Glutamatergic neuron (in vitro differentiated cells): ENCODE measurements around the gene STAM. TPM values are rescaled to one million over a fixed set of nuclear protein-coding genes. Genes with fewer than 3 reads are reported as not detected.

ENCODE experiments used
- DNase-seq: peaks from one replicate; pipeline ENCODE4 v3.0.0; 2022
- H3K27ac Mint-ChIP-seq: one replicate; pipeline ENCODE4 v1.8.0; 2020; ENCODE audit warnings: mild to moderate bottlenecking, mixed read lengths, inconsistent platforms; ENCODE audit not compliant: unreplicated experiment
- H3K27me3 Mint-ChIP-seq: one replicate; pipeline ENCODE4 v1.8.0; 2020; ENCODE audit warnings: mild to moderate bottlenecking, moderate library complexity, mixed read lengths, inconsistent platforms; ENCODE audit not compliant: unreplicated experiment
- H3K36me3 Mint-ChIP-seq: one replicate; pipeline ENCODE4 v1.8.0; 2020; ENCODE audit warnings: mild to moderate bottlenecking, mixed read lengths, inconsistent platforms; ENCODE audit not compliant: unreplicated experiment
- H3K4me1 Mint-ChIP-seq: one replicate; pipeline ENCODE4 v1.8.0; 2020; ENCODE audit warnings: mild to moderate bottlenecking, low read depth, mixed read lengths, inconsistent platforms; ENCODE audit not compliant: unreplicated experiment
- H3K4me3 Mint-ChIP-seq: one replicate; pipeline ENCODE4 v1.8.0; 2020; ENCODE audit warnings: mild to moderate bottlenecking, mixed read lengths, inconsistent platforms; ENCODE audit not compliant: unreplicated experiment
- H3K9me3 Mint-ChIP-seq: one replicate; pipeline ENCODE4 v1.8.0; 2020; ENCODE audit warnings: mild to moderate bottlenecking, moderate library complexity, mixed read lengths, inconsistent platforms; ENCODE audit not compliant: unreplicated experiment
- total RNA-seq: library from RNA; stranded (reverse); fragmentation: NEBNext Ultra II Directional; extraction: Animal tissue kit (Norgen Biotek cat#: 25700); gene quantifications from one replicate; pipeline ENCODE4 v1.2.1, GENCODE V29; 2021; ENCODE audit not compliant: unreplicated experiment
- TF ChIP-seq, protein P1 (sequence below): fragments of 200-600 bp; sonication (generic); IDR thresholded peaks from one replicate; pipeline ENCODE4 v1.5.0; 2021; ENCODE audit not compliant: partially characterized antibody, unreplicated experiment

The STAM gene
- total RNA-seq, 1 donor from 2014 or later: 81.0 TPM

DNA sequence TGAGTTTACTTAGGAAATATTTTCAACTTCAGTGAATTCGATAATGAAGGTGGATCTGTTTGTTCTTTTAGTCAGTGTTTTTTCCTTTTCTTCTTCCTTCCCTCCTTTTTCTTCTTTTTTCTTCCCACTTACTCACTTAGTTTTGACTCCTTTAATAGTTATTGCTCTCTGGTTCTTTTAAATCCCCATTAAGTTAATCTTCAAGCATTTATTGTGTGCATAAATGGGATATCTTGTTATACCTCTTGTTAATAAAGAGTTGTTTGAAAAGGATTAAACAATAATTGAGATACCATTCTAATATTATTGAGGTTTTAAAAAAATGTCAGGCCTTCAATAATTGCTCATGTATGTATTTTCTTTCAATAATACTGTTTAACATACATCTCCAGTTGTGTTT lies 19.5 kb downstream of the STAM start:
- no peak for DNase-seq
- H3K4me3 Mint-ChIP-seq: no peak overlapping the region
- H3K27me3 Mint-ChIP-seq: no peaks in the 10 kb centered on the region
- H3K27ac Mint-ChIP-seq: no peak overlapping the region
- no peaks in the 10 kb centered on the region for H3K9me3 Mint-ChIP-seq
- H3K36me3 Mint-ChIP-seq: no peaks in the 10 kb centered on the region
- H3K4me1 Mint-ChIP-seq: peaks cover 7% of the 10 kb centered on the region
- TF ChIP-seq, protein P1, sequence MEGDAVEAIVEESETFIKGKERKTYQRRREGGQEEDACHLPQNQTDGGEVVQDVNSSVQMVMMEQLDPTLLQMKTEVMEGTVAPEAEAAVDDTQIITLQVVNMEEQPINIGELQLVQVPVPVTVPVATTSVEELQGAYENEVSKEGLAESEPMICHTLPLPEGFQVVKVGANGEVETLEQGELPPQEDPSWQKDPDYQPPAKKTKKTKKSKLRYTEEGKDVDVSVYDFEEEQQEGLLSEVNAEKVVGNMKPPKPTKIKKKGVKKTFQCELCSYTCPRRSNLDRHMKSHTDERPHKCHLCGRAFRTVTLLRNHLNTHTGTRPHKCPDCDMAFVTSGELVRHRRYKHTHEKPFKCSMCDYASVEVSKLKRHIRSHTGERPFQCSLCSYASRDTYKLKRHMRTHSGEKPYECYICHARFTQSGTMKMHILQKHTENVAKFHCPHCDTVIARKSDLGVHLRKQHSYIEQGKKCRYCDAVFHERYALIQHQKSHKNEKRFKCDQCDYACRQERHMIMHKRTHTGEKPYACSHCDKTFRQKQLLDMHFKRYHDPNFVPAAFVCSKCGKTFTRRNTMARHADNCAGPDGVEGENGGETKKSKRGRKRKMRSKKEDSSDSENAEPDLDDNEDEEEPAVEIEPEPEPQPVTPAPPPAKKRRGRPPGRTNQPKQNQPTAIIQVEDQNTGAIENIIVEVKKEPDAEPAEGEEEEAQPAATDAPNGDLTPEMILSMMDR: no peak

DNA sequence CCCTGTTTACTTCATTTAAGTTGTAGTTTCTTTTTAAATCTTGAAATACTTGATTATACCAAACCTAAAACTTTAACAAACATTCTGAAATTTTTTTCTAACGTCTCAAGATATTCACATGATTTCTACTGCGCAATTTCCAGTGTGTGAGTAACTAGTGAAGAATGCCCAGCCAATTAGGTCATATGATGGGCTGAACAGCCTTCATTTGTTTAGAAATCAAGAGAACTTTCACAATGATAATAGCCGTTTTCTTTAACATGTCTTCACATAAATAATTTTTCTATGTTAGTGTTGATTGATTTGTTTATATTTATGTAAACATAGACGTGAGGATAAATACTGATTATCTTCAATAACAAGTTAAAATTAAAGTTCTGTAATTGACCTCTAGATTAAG lies 21.8 kb downstream of the STAM start:
- Mint-ChIP-seq H3K27ac (no peak overlapping the region), H3K36me3 (no peaks in the 10 kb centered on the region), H3K9me3 (no peaks in the 10 kb centered on the region), H3K4me3 (no peak overlapping the region), H3K27me3 (no peaks in the 10 kb centered on the region), H3K4me1 (peaks cover 15% of the 10 kb centered on the region)
- DNase-seq: no peak
- TF ChIP-seq, protein P1: no peak

- H3K27me3 Mint-ChIP-seq: no peaks in the 10 kb centered on the region
- H3K27ac Mint-ChIP-seq: no peak overlapping the region
- peaks cover 26% of the 10 kb centered on the region for H3K4me1 Mint-ChIP-seq
- DNase-seq: no peak
- no peaks in the 10 kb centered on the region for H3K36me3 Mint-ChIP-seq
- H3K4me3 Mint-ChIP-seq: no peak overlapping the region
- TF ChIP-seq, protein P1: no peak
- no peaks in the 10 kb centered on the region for H3K9me3 Mint-ChIP-seq
Observed at GRCh38 chr10:17668435-17669184, 24.7 kb downstream of the STAM start.

GRCh38 chr10:17669185-17669872 lies 25.4 kb downstream of the STAM start:
- no peak overlapping the region for H3K27ac Mint-ChIP-seq
- H3K4me1 Mint-ChIP-seq: peaks cover 28% of the 10 kb centered on the region

More at GRCh38 chr10:17669185-17669872, 25.4 kb downstream of the STAM start:
- TF ChIP-seq, protein P1: no peak
- no peaks in the 10 kb centered on the region for H3K36me3 Mint-ChIP-seq
- DNase-seq: no peak
- no peaks in the 10 kb centered on the region for H3K27me3 Mint-ChIP-seq
- H3K9me3 Mint-ChIP-seq: no peaks in the 10 kb centered on the region
- no peak overlapping the region for H3K4me3 Mint-ChIP-seq
